Measurements from ENCODE around the gene SGCE.

SGCE gene

GRCh38 chr7:94588075-94588474, 67.9 kb downstream of the SGCE start:
- Mint-ChIP-seq H3K27ac (no peak overlapping the region), H3K9me3 (no peaks in the 10 kb centered on the region), H3K27me3 (no peaks in the 10 kb centered on the region), H3K4me1 (peaks cover 13 to 19% of the 10 kb centered on the region in 2 donors), H3K36me3 (peaks cover 3 to 5% of the 10 kb centered on the region in 2 donors), H3K4me3 (no peak overlapping the region)
- DNase-seq, result no peak
- no peak for ATAC-seq (replicated peaks)

GRCh38 chr7:94584113-94584512, 71.8 kb downstream of the SGCE start:
- H3K27ac Mint-ChIP-seq, result no peak overlapping the region
- no peak for ATAC-seq (replicated peaks)
- H3K4me3 Mint-ChIP-seq, result no peak overlapping the region
- H3K9me3 Mint-ChIP-seq, result peaks cover 5 to 6% of the 10 kb centered on the region in 2 donors
- H3K4me1 Mint-ChIP-seq, result peaks cover 0 to 9% of the 10 kb centered on the region in 2 donors
- peaks cover 23 to 26% of the 10 kb centered on the region in 2 donors for H3K36me3 Mint-ChIP-seq
- no peak for DNase-seq
- no peaks in the 10 kb centered on the region for H3K27me3 Mint-ChIP-seq

GRCh38 chr7:94580601-94581000, 75.3 kb downstream of the SGCE start:
- peaks cover 0 to 14% of the 10 kb centered on the region in 2 donors for H3K4me1 Mint-ChIP-seq
- H3K9me3 Mint-ChIP-seq, result peaks cover 9 to 12% of the 10 kb centered on the region in 2 donors
- DNase-seq, result no peak
- H3K27me3 Mint-ChIP-seq, result no peaks in the 10 kb centered on the region
- H3K4me3 Mint-ChIP-seq, result no peak overlapping the region
- H3K36me3 Mint-ChIP-seq, result peaks cover 36 to 49% of the 10 kb centered on the region in 2 donors
- ATAC-seq (replicated peaks), result no peak
- no peak overlapping the region for H3K27ac Mint-ChIP-seq

GRCh38 chr7:94579470-94579869, 76.5 kb downstream of the SGCE start:
- Mint-ChIP-seq H3K4me3 (no peak overlapping the region), H3K27me3 (no peaks in the 10 kb centered on the region), H3K27ac (no peak overlapping the region), H3K4me1 (peaks cover 0 to 14% of the 10 kb centered on the region in 2 donors), H3K9me3 (peaks cover 16 to 17% of the 10 kb centered on the region in 2 donors), H3K36me3 (peaks cover 46 to 60% of the 10 kb centered on the region in 2 donors)
- ATAC-seq (replicated peaks), result no peak
- no peak for DNase-seq

- Mint-ChIP-seq H3K27me3 (no peaks in the 10 kb centered on the region), H3K36me3 (peaks cover 54 to 68% of the 10 kb centered on the region in 2 donors), H3K9me3 (peaks cover 16 to 17% of the 10 kb centered on the region in 2 donors), H3K4me1 (peaks cover 0 to 14% of the 10 kb centered on the region in 2 donors), H3K27ac (no peak overlapping the region), H3K4me3 (no peak overlapping the region)
- no peak for DNase-seq
- no peak for ATAC-seq (replicated peaks)
Observed at GRCh38 chr7:94578614-94579013, 77.3 kb downstream of the SGCE start.

GRCh38 chr7:94577357-94577756, 78.6 kb downstream of the SGCE start:
- H3K4me1 Mint-ChIP-seq, result peaks cover 2 to 14% of the 10 kb centered on the region in 2 donors
- no peak overlapping the region for H3K4me3 Mint-ChIP-seq
- ATAC-seq (replicated peaks) (no peak), DNase-seq (no peak)
- peaks cover 63 to 78% of the 10 kb centered on the region in 2 donors for H3K36me3 Mint-ChIP-seq
- no peak overlapping the region for H3K27ac Mint-ChIP-seq
- H3K9me3 Mint-ChIP-seq, result peaks cover 23 to 25% of the 10 kb centered on the region in 2 donors
- H3K27me3 Mint-ChIP-seq, result no peaks in the 10 kb centered on the region

GRCh38 chr7:94576316-94576715, 79.6 kb downstream of the SGCE start:
- Mint-ChIP-seq H3K27ac (no peak overlapping the region), H3K27me3 (no peaks in the 10 kb centered on the region), H3K9me3 (peaks cover 22 to 23% of the 10 kb centered on the region in 2 donors), H3K36me3 (peaks cover 62 to 82% of the 10 kb centered on the region in 2 donors), H3K4me3 (no peak overlapping the region), H3K4me1 (peaks cover 2 to 14% of the 10 kb centered on the region in 2 donors)
- ATAC-seq (replicated peaks), result no peak
- DNase-seq, result no peak

GRCh38 chr7:94575646-94576045, 80.3 kb downstream of the SGCE start:
- H3K9me3 Mint-ChIP-seq, result peaks cover 20 to 22% of the 10 kb centered on the region in 2 donors
- H3K36me3 Mint-ChIP-seq, result peaks cover 67 to 84% of the 10 kb centered on the region in 2 donors
- no peak overlapping the region for H3K27ac Mint-ChIP-seq
- DNase-seq, result no peak
- H3K4me1 Mint-ChIP-seq, result peaks cover 2 to 14% of the 10 kb centered on the region in 2 donors
- no peaks in the 10 kb centered on the region for H3K27me3 Mint-ChIP-seq
- no peak overlapping the region for H3K4me3 Mint-ChIP-seq
- ATAC-seq (replicated peaks), result no peak

- no peak for ATAC-seq (replicated peaks)
- Mint-ChIP-seq H3K36me3 (peaks cover 63 to 67% of the 10 kb centered on the region in 2 donors), H3K4me3 (no peak overlapping the region), H3K9me3 (peaks cover 20% of the 10 kb centered on the region in 2 donors), H3K27me3 (no peaks in the 10 kb centered on the region), H3K27ac (no peak overlapping the region), H3K4me1 (peaks cover 2 to 11% of the 10 kb centered on the region in 2 donors)
- DNase-seq, result no peak
Observed at GRCh38 chr7:94571816-94572215, 84.1 kb downstream of the SGCE start.

- peaks cover 23 to 24% of the 10 kb centered on the region in 2 donors for H3K36me3 Mint-ChIP-seq
- H3K9me3 Mint-ChIP-seq, result peaks cover 2 to 3% of the 10 kb centered on the region in 2 donors
- peaks cover 5 to 21% of the 10 kb centered on the region in 2 donors for H3K4me1 Mint-ChIP-seq
- DNase-seq (no peak), ATAC-seq (replicated peaks) (no peak)
- H3K27me3 Mint-ChIP-seq, result no peaks in the 10 kb centered on the region
- H3K27ac Mint-ChIP-seq, result no peak overlapping the region
- H3K4me3 Mint-ChIP-seq, result no peak overlapping the region
Observed at GRCh38 chr7:94567396-94567795, 88.5 kb downstream of the SGCE start.

GRCh38 chr7:94565247-94565894, 90.6 kb downstream of the SGCE start:
- Mint-ChIP-seq H3K4me3 (no peak overlapping the region), H3K9me3 (no peaks in the 10 kb centered on the region), H3K27me3 (no peaks in the 10 kb centered on the region), H3K27ac (no peak overlapping the region), H3K36me3 (peaks cover 8% of the 10 kb centered on the region in 2 donors), H3K4me1 (peaks cover 5 to 21% of the 10 kb centered on the region in 2 donors)
- ATAC-seq (replicated peaks) (peak; percentile 78 to 85), DNase-seq (no peak)

- H3K27ac Mint-ChIP-seq, result no peak overlapping the region
- DNase-seq, result no peak
- H3K27me3 Mint-ChIP-seq, result no peaks in the 10 kb centered on the region
- no peak for ATAC-seq (replicated peaks)
- no peaks in the 10 kb centered on the region for H3K9me3 Mint-ChIP-seq
- peaks cover 6 to 7% of the 10 kb centered on the region in 2 donors for H3K36me3 Mint-ChIP-seq
- peaks cover 5 to 21% of the 10 kb centered on the region in 2 donors for H3K4me1 Mint-ChIP-seq
- H3K4me3 Mint-ChIP-seq, result no peak overlapping the region
Observed at GRCh38 chr7:94562525-94562924, 93.4 kb downstream of the SGCE start.

GRCh38 chr7:94561841-94562514, 94.0 kb downstream of the SGCE start:
- no peak overlapping the region for H3K27ac Mint-ChIP-seq
- H3K36me3 Mint-ChIP-seq, result peaks cover 6 to 7% of the 10 kb centered on the region in 2 donors
- no peaks in the 10 kb centered on the region for H3K27me3 Mint-ChIP-seq
- DNase-seq (no peak), ATAC-seq (replicated peaks) (no peak)
- H3K9me3 Mint-ChIP-seq, result no peaks in the 10 kb centered on the region
- H3K4me1 Mint-ChIP-seq, result peaks cover 7 to 17% of the 10 kb centered on the region in 2 donors
- no peak overlapping the region for H3K4me3 Mint-ChIP-seq

- H3K36me3 Mint-ChIP-seq, result peaks cover 7 to 9% of the 10 kb centered on the region in 2 donors
- H3K4me1 Mint-ChIP-seq, result peaks cover 1 to 18% of the 10 kb centered on the region in 2 donors
- no peaks in the 10 kb centered on the region for H3K9me3 Mint-ChIP-seq
- DNase-seq, result no peak
- no peak for ATAC-seq (replicated peaks)
- H3K4me3 Mint-ChIP-seq, result no peak overlapping the region
- no peaks in the 10 kb centered on the region for H3K27me3 Mint-ChIP-seq
- no peak overlapping the region for H3K27ac Mint-ChIP-seq
Observed at GRCh38 chr7:94559972-94560371, 96.0 kb downstream of the SGCE start.

GRCh38 chr7:94557215-94557614, 98.7 kb downstream of the SGCE start:
- H3K27ac Mint-ChIP-seq, result peak overlapping the region; percentile 0
- DNase-seq (no peak), ATAC-seq (replicated peaks) (no peak)
- no peaks in the 10 kb centered on the region for H3K9me3 Mint-ChIP-seq
- peaks cover 1 to 14% of the 10 kb centered on the region in 2 donors for H3K4me1 Mint-ChIP-seq
- no peaks in the 10 kb centered on the region for H3K27me3 Mint-ChIP-seq
- H3K4me3 Mint-ChIP-seq, result no peak overlapping the region
- H3K36me3 Mint-ChIP-seq, result peaks cover 13 to 22% of the 10 kb centered on the region in 2 donors
